ENCODE results near the gene CDKAL1.

DNA sequence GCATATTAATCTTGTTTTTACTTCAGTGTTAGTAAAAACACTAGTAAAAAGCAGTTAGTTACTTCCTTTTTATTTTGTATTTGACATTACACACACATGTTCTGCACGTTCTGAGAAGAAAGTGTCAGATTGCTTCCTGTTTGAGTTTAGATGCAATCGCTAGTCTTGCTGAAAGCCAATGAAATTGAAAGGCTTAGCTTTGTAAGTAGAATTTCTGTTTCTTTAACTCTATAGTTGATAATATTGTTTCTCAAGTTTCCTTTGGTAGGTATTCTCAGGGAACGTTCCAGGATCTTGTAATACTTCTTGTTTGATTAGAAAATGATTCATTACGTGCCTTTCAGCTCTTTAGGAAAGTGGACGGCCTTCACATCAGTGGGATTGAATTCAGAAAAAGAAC lies 55.0 kb downstream of the CDKAL1 start:
- TF ChIP-seq, protein P1, sequence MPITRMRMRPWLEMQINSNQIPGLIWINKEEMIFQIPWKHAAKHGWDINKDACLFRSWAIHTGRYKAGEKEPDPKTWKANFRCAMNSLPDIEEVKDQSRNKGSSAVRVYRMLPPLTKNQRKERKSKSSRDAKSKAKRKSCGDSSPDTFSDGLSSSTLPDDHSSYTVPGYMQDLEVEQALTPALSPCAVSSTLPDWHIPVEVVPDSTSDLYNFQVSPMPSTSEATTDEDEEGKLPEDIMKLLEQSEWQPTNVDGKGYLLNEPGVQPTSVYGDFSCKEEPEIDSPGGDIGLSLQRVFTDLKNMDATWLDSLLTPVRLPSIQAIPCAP (CRISPR knock-in tag; IDR thresholded peaks at IDR 0.05) = no peak
- TF ChIP-seq SP1 (CRISPR knock-in tag; conservative IDR thresholded peaks at IDR 0.05) (no peak), ZNF423 (CRISPR knock-in tag; IDR thresholded peaks at IDR 0.05) (no peak), OVOL2 (CRISPR knock-in tag; IDR thresholded peaks at IDR 0.05; ENCODE audit: borderline replicate concordance) (no peak), GRHL2 (CRISPR knock-in tag; IDR thresholded peaks at IDR 0.05; ENCODE audit: insufficient replicate concordance, severe bottlenecking) (no peak), GABPB1 (CRISPR knock-in tag; IDR thresholded peaks at IDR 0.05) (no peak), NFYB (CRISPR knock-in tag; conservative IDR thresholded peaks at IDR 0.05; ENCODE audit: low read depth) (no peak)
- TF ChIP-seq, protein P2, sequence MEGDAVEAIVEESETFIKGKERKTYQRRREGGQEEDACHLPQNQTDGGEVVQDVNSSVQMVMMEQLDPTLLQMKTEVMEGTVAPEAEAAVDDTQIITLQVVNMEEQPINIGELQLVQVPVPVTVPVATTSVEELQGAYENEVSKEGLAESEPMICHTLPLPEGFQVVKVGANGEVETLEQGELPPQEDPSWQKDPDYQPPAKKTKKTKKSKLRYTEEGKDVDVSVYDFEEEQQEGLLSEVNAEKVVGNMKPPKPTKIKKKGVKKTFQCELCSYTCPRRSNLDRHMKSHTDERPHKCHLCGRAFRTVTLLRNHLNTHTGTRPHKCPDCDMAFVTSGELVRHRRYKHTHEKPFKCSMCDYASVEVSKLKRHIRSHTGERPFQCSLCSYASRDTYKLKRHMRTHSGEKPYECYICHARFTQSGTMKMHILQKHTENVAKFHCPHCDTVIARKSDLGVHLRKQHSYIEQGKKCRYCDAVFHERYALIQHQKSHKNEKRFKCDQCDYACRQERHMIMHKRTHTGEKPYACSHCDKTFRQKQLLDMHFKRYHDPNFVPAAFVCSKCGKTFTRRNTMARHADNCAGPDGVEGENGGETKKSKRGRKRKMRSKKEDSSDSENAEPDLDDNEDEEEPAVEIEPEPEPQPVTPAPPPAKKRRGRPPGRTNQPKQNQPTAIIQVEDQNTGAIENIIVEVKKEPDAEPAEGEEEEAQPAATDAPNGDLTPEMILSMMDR (IDR thresholded peaks at IDR 0.05) = no peak
- TF ChIP-seq, protein P3, sequence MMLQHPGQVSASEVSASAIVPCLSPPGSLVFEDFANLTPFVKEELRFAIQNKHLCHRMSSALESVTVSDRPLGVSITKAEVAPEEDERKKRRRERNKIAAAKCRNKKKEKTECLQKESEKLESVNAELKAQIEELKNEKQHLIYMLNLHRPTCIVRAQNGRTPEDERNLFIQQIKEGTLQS (CRISPR knock-in tag; conservative IDR thresholded peaks at IDR 0.05) = no peak
- TF ChIP-seq, protein P4, sequence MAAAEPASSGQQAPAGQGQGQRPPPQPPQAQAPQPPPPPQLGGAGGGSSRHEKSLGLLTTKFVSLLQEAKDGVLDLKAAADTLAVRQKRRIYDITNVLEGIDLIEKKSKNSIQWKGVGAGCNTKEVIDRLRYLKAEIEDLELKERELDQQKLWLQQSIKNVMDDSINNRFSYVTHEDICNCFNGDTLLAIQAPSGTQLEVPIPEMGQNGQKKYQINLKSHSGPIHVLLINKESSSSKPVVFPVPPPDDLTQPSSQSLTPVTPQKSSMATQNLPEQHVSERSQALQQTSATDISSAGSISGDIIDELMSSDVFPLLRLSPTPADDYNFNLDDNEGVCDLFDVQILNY (CRISPR knock-in tag; IDR thresholded peaks at IDR 0.05) = no peak
